HG02884 (cell line): ENCODE results near the gene PATE2.

ENCODE experiments used
- ATAC-seq: cut with Tn5 transposase; IDR thresholded peaks from one replicate; pipeline ENCODE4 v1.9.1; 2021; ENCODE audit warnings: mild to moderate bottlenecking, moderate library complexity; ENCODE audit not compliant: unreplicated experiment

Gene PATE2

DNA sequence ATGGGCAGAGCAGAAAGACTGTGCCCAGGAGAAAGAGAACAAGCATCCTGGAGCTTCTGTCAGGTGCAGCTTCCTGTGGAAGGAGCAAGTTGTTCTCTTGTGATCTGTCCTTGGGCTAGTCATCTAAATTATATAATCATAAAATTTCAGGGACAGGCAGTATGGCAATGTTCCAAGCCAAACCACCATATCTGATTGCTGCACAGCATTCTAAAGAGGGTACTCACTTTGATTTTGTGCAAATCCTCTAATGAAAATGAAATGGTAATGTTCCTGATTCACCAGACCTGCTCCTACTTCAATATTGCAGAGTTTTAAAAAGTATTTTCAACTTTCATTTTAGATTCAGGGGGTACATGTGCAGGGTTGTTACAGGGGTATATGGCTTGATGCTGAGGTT lies at the start of gene PATE2:
Gene PATE2 (minus strand): TSS at position 101 of the 400 bp plus-strand sequence. CDS start 55 bp downstream, at position 46.
- no peak for ATAC-seq

GRCh38 chr11:125807909-125808308 lies 29.3 kb upstream of the PATE2 start:
- ATAC-seq = no peak

DNA sequence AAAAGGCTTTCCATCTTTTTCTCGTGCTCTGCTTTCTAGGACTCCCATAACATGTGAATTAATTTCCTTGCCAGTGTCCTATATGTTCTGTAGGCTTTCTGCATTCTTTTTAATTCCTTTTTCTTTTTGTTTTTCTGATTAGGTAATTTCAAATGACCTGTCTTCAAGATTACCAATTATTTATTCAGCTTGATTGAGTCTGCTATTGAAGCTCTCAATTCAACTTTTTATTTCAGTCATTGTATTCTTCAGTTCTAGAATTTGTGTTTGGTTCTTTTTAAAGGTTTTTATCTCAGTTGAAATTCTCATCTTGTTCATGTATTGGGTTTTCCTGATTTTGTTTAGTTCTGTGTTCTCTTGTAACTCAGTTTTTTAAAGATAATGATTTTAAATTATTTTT lies 23.8 kb upstream of the PATE2 start:
- no peak for ATAC-seq

DNA sequence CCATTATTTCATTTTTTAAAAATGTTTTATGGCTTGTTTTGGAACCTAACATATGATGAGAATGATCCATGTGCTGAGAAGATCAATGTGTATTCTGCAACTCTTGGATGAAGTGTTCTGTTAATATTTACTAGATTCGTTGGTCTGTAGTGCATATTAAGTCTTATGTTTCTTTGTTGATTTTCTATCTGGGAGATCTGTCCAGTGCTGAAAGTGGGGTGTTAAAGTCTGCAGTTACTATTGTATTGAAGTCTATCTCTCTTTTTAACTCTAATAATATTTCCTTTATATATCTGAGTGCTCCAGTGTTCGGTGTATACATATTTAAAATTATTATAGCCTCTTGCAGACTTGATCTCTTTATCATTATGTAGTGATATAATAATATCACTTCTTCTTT lies 21.2 kb upstream of the PATE2 start:
- ATAC-seq = no peak

GRCh38 chr11:125797641-125798040 lies 19.0 kb upstream of the PATE2 start:
- no peak for ATAC-seq

DNA sequence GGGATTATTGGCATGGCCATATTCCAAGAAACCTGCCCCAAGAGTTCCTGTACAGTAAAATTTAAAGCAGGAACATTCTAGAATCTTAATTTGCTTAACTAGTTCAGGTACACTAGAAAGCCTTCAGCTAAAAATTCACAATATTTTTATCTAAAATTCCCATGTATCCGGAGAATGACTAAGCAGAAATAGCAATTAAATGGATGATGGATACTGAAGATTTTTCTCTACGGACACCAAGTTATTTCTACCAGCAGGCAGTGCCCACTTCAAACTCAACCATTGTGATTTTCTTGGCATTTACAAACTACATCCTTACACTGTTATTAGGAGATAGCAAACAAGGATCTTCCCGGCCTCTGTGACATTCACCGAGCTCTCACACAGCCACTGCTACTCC lies 12.2 kb upstream of the PATE2 start:
- no peak for ATAC-seq

- no peak for ATAC-seq
Observed at GRCh38 chr11:125787827-125788226, 9.2 kb upstream of the PATE2 start, which contains the start of gene PATE3. PATE3 (plus strand) TSS chr11:125788127; CDS start chr11:125788152, 25 bp downstream.

GRCh38 chr11:125784678-125785077 lies 6.0 kb upstream of the PATE2 start:
- ATAC-seq = no peak

- ATAC-seq = no peak
Observed at GRCh38 chr11:125777309-125777708, 1.3 kb downstream of the PATE2 start.

DNA sequence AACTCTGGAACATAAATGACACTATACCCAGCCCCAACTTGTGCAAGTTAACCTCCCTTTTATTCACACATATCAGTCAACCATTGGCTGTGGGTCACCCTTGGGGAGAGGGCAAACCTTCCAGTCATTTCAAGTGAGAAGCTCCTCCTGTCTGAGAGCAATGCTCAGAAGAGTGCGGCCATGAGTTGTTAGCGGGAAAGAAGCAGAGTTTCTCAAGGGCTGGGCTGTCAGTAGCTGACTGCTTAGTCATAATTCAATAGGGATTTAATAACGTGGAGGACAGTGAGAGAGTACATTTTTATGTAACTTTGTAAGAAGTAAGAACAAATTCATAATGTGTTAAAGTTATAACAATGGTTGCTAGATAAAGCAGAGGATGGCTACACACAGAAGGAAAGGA lies 5.1 kb downstream of the PATE2 start:
- no peak for ATAC-seq

- no peak for ATAC-seq
Observed at GRCh38 chr11:125772834-125773505, 5.7 kb downstream of the PATE2 start.

GRCh38 chr11:125770583-125770982 lies 8.0 kb downstream of the PATE2 start:
- ATAC-seq = no peak

DNA sequence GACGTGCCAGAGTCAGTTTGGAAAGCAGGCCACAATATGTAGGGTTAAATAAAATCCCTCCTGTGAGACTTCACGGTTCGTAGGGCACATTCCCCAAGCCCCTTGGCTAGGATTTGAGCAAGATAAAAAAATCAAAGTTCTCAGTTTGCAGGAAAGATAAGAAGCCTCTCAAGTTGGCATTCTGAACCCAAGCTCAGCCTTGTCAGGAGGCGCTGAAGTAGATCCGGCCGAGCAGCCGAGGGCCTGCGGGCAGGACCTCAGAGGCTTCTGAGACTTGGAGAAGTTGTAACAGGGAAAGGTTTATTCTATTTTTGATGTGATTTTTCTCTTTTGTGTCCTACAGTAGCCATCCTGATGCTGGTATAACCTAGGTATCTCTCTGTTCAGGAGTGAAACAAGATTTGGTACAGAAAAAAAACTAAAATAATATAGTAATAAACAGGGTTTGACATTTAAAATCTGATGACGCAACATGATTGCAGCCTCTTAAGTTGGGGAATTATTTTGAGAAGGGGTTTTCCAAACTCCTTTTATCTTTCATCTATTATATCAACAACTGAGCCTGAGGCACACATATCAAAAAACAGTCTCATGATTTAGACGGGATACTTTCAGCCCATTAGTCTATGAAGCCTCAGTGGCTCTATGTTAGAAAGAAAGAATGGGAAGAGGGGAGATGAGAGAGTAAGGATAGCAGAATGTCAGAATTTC lies 10.1 kb downstream of the PATE2 start:
- no peak for ATAC-seq

DNA sequence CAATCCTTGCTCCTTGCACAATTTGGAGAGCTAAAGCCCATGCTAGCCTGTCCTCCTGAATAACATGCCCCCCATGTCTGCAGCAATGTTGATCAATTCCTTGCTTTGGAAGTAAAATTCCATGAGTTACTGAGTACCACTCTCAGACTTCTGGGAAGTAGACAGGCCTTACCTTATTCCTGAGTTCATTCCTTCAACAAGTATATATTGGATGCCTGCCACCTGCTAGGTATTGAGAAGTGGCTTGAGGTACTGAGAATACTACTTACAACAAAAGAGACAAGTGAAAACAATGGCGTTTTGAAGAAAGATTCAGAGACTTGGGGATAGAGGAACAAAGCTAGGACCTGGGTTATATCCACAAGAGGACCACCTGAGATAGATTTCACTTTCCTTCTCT lies 12.4 kb downstream of the PATE2 start:
- no peak for ATAC-seq

DNA sequence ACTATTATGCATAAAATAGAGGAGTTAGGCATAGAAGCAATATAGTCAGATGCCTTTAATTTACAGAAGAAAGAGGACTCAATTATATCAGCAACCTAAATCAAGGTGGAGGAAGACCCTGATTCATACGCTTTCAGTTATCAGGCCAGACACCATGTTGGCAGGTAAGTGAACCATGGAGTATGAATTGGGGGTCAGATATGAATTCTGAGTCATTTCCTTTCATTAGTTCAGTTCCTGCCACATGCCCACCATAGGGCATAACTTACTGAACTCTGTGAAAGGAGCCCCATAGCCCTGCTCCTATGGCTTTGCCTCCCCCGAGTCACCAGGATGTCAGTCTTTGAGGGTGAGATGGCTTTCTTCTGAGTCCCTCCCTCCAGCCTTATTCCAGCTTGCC lies 15.1 kb downstream of the PATE2 start:
- no peak for ATAC-seq

DNA sequence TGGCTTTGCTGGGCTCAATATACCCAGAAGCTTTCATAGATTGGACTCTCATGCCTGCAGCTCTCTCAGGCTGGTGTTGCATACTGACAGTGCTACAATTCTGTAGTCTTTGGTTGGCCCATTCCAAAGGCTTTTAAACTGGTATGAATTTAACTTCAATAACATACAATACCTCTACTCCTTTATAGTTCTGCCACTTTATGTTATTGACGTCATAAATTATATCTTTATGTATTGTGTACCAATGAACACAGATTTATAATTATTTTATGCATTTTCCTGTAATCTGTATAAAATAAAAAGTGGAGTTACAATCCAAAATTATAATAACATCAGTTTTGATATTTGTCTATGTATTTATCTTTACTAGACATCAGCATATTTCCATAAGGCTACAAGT lies 16.2 kb downstream of the PATE2 start:
- no peak for ATAC-seq

GRCh38 chr11:125756050-125756449 lies 22.6 kb downstream of the PATE2 start:
- no peak for ATAC-seq

GRCh38 chr11:125750629-125751028 lies 28.0 kb downstream of the PATE2 start:
- ATAC-seq = no peak

DNA sequence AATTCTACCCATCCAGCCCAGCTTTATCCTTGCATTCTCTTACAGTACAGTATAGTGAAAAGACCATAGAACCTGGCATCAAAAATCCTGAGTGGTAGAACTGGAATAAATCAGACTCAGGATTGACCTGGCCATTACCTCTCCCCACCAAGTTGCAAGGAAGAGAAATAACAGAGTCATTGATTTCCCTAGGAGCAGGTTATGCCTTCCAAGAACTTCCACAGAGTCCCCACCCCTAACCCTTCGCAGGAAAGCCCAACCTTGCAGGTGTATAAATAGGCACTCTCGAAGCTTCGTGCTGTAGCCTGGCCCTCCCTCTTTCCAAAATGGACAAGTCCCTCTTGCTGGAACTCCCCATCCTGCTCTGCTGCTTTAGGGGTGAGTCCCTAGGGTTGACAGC lies 32.6 kb downstream of the PATE2 start, which contains the start of gene PATE1:
Gene PATE1 (plus strand): TSS at position 301 of the 400 bp plus-strand sequence. CDS start 26 bp downstream, at position 327.
- no peak for ATAC-seq

- ATAC-seq = no peak
Observed at GRCh38 chr11:125743681-125744080, 34.9 kb downstream of the PATE2 start.

DNA sequence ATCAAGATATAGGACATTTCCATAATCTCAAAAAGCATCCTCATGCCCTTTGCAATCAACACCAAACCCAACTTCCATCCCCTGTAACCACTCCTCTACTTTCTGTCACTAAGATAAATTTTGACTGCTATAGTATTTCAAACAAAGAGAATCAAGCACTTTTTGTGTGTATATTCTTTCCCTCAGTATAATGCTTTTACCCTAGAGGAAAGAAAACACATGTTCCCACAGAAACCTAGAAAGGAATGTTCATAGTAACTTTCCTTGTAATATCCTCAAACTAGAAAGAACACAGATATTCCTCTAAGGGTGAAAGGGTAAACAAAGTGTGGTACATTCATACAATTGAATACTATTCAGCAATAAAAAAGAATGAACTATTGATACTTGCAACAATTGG lies 38.0 kb downstream of the PATE2 start:
- ATAC-seq = no peak

- no peak for ATAC-seq
Observed at GRCh38 chr11:125728969-125729368, 49.7 kb downstream of the PATE2 start.
